ENCODE results near the gene GPS2.

GPS2 gene

GRCh38 chr17:7352503-7352889, 37.3 kb upstream of the GPS2 start:
- Mint-ChIP-seq H3K27ac (peak overlapping the region; percentile 92 to 96 (median 94)), H3K4me1 (peaks cover 48% of the 10 kb centered on the region), H3K36me3 (ENCODE audit: low read depth) (no peaks in the 10 kb centered on the region), H3K4me3 (peak overlapping the region; percentile 89 to 94 (median 93)), H3K27me3 (ENCODE audit: low read depth) (peaks cover 9% of the 10 kb centered on the region), H3K9me3 (no peaks in the 10 kb centered on the region)
- peak in 2 of 3 experiments; percentile 62 to 67 for TF ChIP-seq CTCF (IDR thresholded peaks at IDR 0.05; ENCODE audit: unreplicated experiment in 3 of 3)

DNA sequence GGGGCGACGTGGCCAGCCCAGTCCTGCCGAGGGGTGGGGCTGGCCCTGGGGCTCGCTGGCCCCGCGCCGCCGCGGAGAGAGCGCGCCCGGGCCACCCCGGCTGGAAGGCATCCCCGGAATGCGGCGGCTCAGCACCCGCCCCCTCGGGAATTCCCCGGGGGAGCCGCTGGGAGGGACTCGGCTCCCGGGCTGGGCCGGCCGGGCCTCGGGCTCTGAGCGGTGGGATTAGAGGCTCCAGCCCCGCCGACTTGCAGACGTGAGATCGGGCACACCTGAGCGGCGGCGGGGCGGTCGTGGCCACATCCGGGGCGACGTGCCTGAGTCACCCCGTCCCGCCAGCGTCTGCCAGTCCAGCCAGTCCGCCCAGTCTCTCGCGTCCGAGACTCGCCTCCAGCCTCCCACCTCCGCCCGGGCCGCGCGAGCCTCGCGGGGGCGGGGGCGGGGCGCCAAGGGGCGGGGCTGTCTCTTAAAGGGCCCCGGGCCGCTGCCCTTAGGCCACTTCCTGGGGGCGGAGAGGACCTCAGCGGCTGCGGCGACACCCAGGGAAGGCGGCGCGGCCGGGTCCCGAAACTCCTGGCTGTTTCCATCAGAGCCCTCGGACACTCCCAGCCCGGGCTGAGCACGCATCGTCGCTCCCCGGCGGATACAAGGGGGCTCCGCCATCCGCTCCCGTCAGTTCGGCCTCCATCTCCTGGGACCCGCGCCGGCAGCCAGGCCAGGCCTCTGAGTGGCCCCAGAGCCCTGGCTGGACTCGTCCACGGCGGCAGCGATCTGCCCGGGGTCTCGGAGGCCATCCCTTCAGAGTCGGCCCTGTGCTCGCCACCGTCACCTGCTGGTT, 36.7 kb upstream of the GPS2 start, which contains the start of gene KCTD11:
TSS of gene KCTD11 (plus strand) at position 498 of the 838 bp plus-strand sequence.
- TF ChIP-seq CTCF (IDR thresholded peaks at IDR 0.05; ENCODE audit: unreplicated experiment in 3 of 3): peak in 1 of 3 experiments; percentile 66
- H3K36me3 Mint-ChIP-seq (ENCODE audit: low read depth): no peaks in the 10 kb centered on the region
- H3K4me3 Mint-ChIP-seq: peak within 1 kb of the TSS; percentile 93 to 97 (median 94)
- H3K4me1 Mint-ChIP-seq: peaks cover 51% of the 10 kb centered on the region
- peaks cover 3% of the 10 kb centered on the region for H3K27me3 Mint-ChIP-seq (ENCODE audit: low read depth)
- no peaks in the 10 kb centered on the region for H3K9me3 Mint-ChIP-seq
- peak within 1 kb of the TSS; percentile 94 to 99 (median 99) for H3K27ac Mint-ChIP-seq

GRCh38 chr17:7348478-7349242, 33.5 kb upstream of the GPS2 start:
- TF ChIP-seq CTCF (IDR thresholded peaks at IDR 0.05; ENCODE audit: unreplicated experiment in 3 of 3): no peak
- peaks cover 13% of the 10 kb centered on the region for H3K27me3 Mint-ChIP-seq (ENCODE audit: low read depth)
- peak overlapping the region; percentile 94 to 99 (median 99) for H3K27ac Mint-ChIP-seq
- H3K36me3 Mint-ChIP-seq (ENCODE audit: low read depth): no peaks in the 10 kb centered on the region
- H3K4me1 Mint-ChIP-seq: peaks cover 39% of the 10 kb centered on the region
- H3K4me3 Mint-ChIP-seq: peak overlapping the region; percentile 91 to 97 (median 93)
- no peaks in the 10 kb centered on the region for H3K9me3 Mint-ChIP-seq

DNA sequence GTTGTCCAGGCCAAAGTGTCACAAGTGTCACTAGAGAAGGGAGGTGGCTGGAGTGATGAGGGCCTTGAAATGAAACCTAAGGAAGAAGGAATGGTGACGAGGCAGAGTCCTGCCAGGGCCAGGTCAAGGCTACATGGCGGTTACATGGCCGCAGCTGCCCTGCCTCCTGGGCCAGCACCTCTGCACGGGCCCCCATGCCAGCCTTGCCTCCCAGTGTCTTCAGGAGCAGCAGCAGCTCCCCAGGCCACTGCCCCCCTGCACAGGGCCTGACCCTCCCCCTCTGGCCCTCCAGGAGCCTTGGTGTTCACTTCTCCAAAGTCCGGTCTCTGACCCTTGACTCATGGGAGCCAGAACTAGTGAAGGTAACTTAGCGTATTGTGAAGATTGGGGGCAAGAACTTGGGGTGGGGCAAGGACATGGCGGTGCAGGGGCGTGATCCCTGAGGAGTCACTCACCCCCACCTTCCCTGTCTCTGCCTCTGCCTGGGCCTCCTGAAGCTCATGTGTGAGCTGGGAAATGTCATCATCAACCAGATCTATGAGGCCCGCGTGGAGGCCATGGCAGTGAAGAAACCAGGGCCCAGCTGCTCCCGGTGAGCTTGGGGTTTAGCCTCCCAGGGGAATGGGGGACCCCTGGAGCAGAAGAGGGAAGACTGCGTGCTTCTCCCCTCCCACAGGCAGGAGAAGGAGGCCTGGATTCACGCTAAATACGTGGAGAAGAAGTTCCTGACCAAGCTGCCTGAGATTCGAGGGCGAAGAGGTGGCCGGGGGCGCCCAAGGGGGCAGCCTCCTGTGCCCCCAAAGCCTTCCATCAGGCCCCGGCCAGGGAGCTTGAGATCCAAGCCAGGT, 32.7 kb upstream of the GPS2 start:
- no peak for TF ChIP-seq CTCF (IDR thresholded peaks at IDR 0.05; ENCODE audit: unreplicated experiment in 3 of 3)

GRCh38 chr17:7346761-7347614, 31.8 kb upstream of the GPS2 start:
- H3K36me3 Mint-ChIP-seq (ENCODE audit: low read depth): no peaks in the 10 kb centered on the region
- no peaks in the 10 kb centered on the region for H3K9me3 Mint-ChIP-seq
- TF ChIP-seq CTCF (IDR thresholded peaks at IDR 0.05; ENCODE audit: unreplicated experiment in 3 of 3): no peak
- H3K4me1 Mint-ChIP-seq: peaks cover 29% of the 10 kb centered on the region
- peaks cover 13% of the 10 kb centered on the region for H3K27me3 Mint-ChIP-seq (ENCODE audit: low read depth)
- H3K27ac Mint-ChIP-seq: peak overlapping the region in 2 of 3 experiments; percentile 66 to 94
- H3K4me3 Mint-ChIP-seq: peak overlapping the region in 2 of 3 experiments; percentile 11 to 48

More for the DNA sequence above, 32.7 kb upstream of the GPS2 start:
- Mint-ChIP-seq H3K9me3 (no peaks in the 10 kb centered on the region), H3K27ac (peak overlapping the region in 2 of 3 experiments; percentile 66 to 94), H3K36me3 (ENCODE audit: low read depth) (no peaks in the 10 kb centered on the region), H3K27me3 (ENCODE audit: low read depth) (peaks cover 13% of the 10 kb centered on the region), H3K4me1 (peaks cover 36% of the 10 kb centered on the region), H3K4me3 (peak overlapping the region; percentile 49 to 63 (median 53))

All from nephron (organoid).